HCT116 (cell line): Measurements from ENCODE around the gene RAB27A. TPM values are rescaled to one million over a fixed set of nuclear protein-coding genes. Genes with fewer than 3 reads are reported as not detected.

Source experiments
- ATAC-seq: fragments of 200-7000 bp; cut with Tn5 transposase; 2 replicates; pipeline ENCODE4 v1.9.1; 2020; ENCODE audit warnings: mild to moderate bottlenecking, moderate library complexity
- BruUV-seq: library from RNA; stranded (reverse); fragments of 400-500 nt; replicated peaks from 2 replicates; lab custom pipeline; 2021; lab: Mats Ljungman, UMichigan
- CTCF ChIA-PET: fragments of 300-600 bp; sonication (Branson Sonifier 250); formaldehyde crosslinking; loops from one replicate; lab custom pipeline; 2021; ENCODE audit warnings: antibody characterized with exemption; lab: Charles Lee
- POLR2A ChIA-PET: fragments of 300-600, 350-600 bp; sonication (Branson Sonifier 250); formaldehyde crosslinking; loops from one replicate; lab custom pipeline; 2021; ENCODE audit warnings: antibody characterized with exemption; lab: Charles Lee
- RAD21 ChIA-PET, 2 experiments: fragments of 300-600 bp; sonication (Branson Sonifier 250); formaldehyde crosslinking; loops; one replicate each; lab custom pipeline; 2023; ENCODE audit warnings: low total read pairs in 2 of 2; ENCODE audit not compliant: uncharacterized antibody in 2 of 2, unreplicated experiment in 2 of 2, low non-redundant PET in 1 of 2; lab: Charles Lee
- DNase-seq: peaks from one replicate; pipeline ENCODE4 v3.0.0-alpha.2; 2010; ENCODE audit warnings: low read depth, low spot score
- H2AFZ ChIP-seq: fragments of 200-600 bp; shearing (Covaris generic), sonication (generic); 2 replicates; pipeline ENCODE4 v1.6.1; 2017; ENCODE audit warnings: low read depth, mixed run types, mixed read lengths, antibody characterized with exemption, low read length; ENCODE audit not compliant: poor library complexity, severe bottlenecking
- H3K27ac ChIP-seq: 2 replicates; pipeline ENCODE4 v1.5.1; 2012; ENCODE audit warnings: low read depth, low read length
- H3K27me3 ChIP-seq: fragments of 200-600 bp; sonication (generic); 2 replicates; pipeline ENCODE4 v1.6.1; 2016; ENCODE audit warnings: mixed run types, low read length, mixed read lengths; ENCODE audit not compliant: insufficient read depth
- H3K36me3 ChIP-seq, 2 experiments: fragments of 200-500 bp in 1 of 2; fragments of 200-600 bp in 1 of 2; sonication (Bioruptor generic) in 1 of 2; sonication (generic) in 1 of 2; 2 replicates each; pipeline versions ENCODE4 v1.5.1 to v1.6.1; 2014 to 2016; ENCODE audit warnings: low read length in 2 of 2, inconsistent platforms in 1 of 2, mixed read lengths in 1 of 2, mixed run types in 1 of 2; ENCODE audit not compliant: insufficient read depth in 2 of 2, control insufficient read depth in 1 of 2
- H3K4me1 ChIP-seq, 2 experiments: fragments of 200-600 bp in 1 of 2; sonication (generic) in 1 of 2; 2 replicates each; pipeline versions ENCODE4 v1.5.1 to v1.6.1; 2012 to 2017; ENCODE audit warnings: low read length in 2 of 2, inconsistent platforms in 1 of 2, mild to moderate bottlenecking in 1 of 2, mixed read lengths in 1 of 2, mixed run types in 1 of 2, moderate library complexity in 1 of 2; ENCODE audit not compliant: insufficient read depth in 2 of 2, control insufficient read depth in 1 of 2
- H3K4me2 ChIP-seq: fragments of 200-600 bp; sonication (generic); 2 replicates; pipeline ENCODE4 v1.6.1; 2017; ENCODE audit warnings: mixed run types, low read length, mixed read lengths
- H3K4me3 ChIP-seq, 2 experiments: fragments of 200-600 bp in 1 of 2; sonication (generic) in 1 of 2; replicated peaks in 1 of 2; 2 replicates each; pipeline ENCODE4 v1.5.1; 2011 to 2016; ENCODE audit warnings: low read length in 2 of 2, control low read depth in 1 of 2, low read depth in 1 of 2, mild to moderate bottlenecking in 1 of 2, mixed read lengths in 1 of 2, mixed run types in 1 of 2
- H3K79me2 ChIP-seq: fragments of 200-600 bp; sonication (generic); 2 replicates; pipeline ENCODE4 v1.6.1; 2017; ENCODE audit warnings: mild to moderate bottlenecking, mixed run types, low read length, moderate library complexity, mixed read lengths; ENCODE audit not compliant: insufficient read depth
- H3K9ac ChIP-seq: fragments of 200-600 bp; sonication (generic); 2 replicates; pipeline ENCODE4 v1.6.1; 2016; ENCODE audit warnings: low read length, mixed read lengths
- H3K9me2 ChIP-seq: fragments of 200-600 bp; sonication (generic), shearing (Covaris generic); 2 replicates; pipeline ENCODE4 v1.6.1; 2017; ENCODE audit warnings: mixed run types, mild to moderate bottlenecking, moderate library complexity; ENCODE audit not compliant: insufficient read depth
- H3K9me3 ChIP-seq, 2 experiments: fragments of 200-500 bp in 1 of 2; fragments of 200-600 bp in 1 of 2; sonication (Bioruptor generic) in 1 of 2; sonication (generic) in 1 of 2; 2 replicates each; pipeline ENCODE4 v1.6.1; 2014 to 2017; ENCODE audit warnings: low read length in 2 of 2, mixed read lengths in 2 of 2, inconsistent platforms in 1 of 2, low read depth in 1 of 2, mild to moderate bottlenecking in 1 of 2, mixed run types in 1 of 2, moderate library complexity in 1 of 2; ENCODE audit not compliant: control insufficient read depth in 1 of 2, insufficient read depth in 1 of 2
- H4K20me1 ChIP-seq: fragments of 200-600 bp; sonication (generic), shearing (Covaris generic); 2 replicates; pipeline ENCODE4 v1.6.1; 2017; ENCODE audit warnings: mixed run types, mild to moderate bottlenecking, moderate library complexity; ENCODE audit not compliant: insufficient read depth
- CTCF ChIP-seq, 3 experiments: fragments of 200-600 bp in 1 of 3; sonication (generic) in 1 of 3; IDR thresholded peaks in 2 of 3; conservative IDR thresholded peaks in 1 of 3; 2 replicates each; pipeline ENCODE4 v1.5.1; 2012 to 2017; ENCODE audit warnings: low read depth in 2 of 3, low read length in 2 of 3, antibody characterized with exemption in 1 of 3, borderline replicate concordance in 1 of 3, control low read depth in 1 of 3, mild to moderate bottlenecking in 1 of 3, mixed read lengths in 1 of 3, mixed run types in 1 of 3, moderate library complexity in 1 of 3; ENCODE audit not compliant: insufficient read depth in 1 of 3
- ELF1 ChIP-seq: IDR thresholded peaks from 2 replicates; pipeline ENCODE4 v1.6.1; 2012; ENCODE audit warnings: low read depth, borderline replicate concordance
- EZH2phosphoT487 ChIP-seq: fragments of 200-600 bp; IDR thresholded peaks from 2 replicates; pipeline ENCODE4 v1.6.1; 2018; ENCODE audit warnings: antibody characterized with exemption, borderline replicate concordance
- POLR2A ChIP-seq: IDR thresholded peaks from 2 replicates; pipeline ENCODE4 v1.7.0; 2011; ENCODE audit warnings: borderline replicate concordance; ENCODE audit not compliant: insufficient read depth, insufficient read length; ENCODE audit errors: extremely low read depth
- ZBTB33 ChIP-seq: IDR thresholded peaks from 2 replicates; pipeline ENCODE4 v1.6.1; 2011; ENCODE audit warnings: mild to moderate bottlenecking, low read length, moderate library complexity; ENCODE audit not compliant: insufficient replicate concordance; ENCODE audit errors: extremely low read depth
- ZFX ChIP-seq: fragments of 450-650 bp; IDR thresholded peaks from 2 replicates; pipeline ENCODE4 v1.6.1; 2017
- ZNF274 ChIP-seq: fragments of 200-500 bp; sonication (Bioruptor generic); IDR thresholded peaks from 2 replicates; pipeline ENCODE4 v1.6.1; 2014; ENCODE audit warnings: mild to moderate bottlenecking, low read depth, low read length, inconsistent platforms
- intact Hi-C: fragments of 100-400 bp; cut with micrococcal nuclease; formaldehyde crosslinking; loops from 2 replicates; pipeline ENCODE4 v1.10.0; 2022
- total RNA-seq: library from RNA; stranded (reverse); gene quantifications from one replicate; pipeline ENCODE4 v1.2.1, GENCODE V29; 2021; ENCODE audit not compliant: unreplicated experiment

The RAB27A gene
- total RNA-seq, 1 experiment from 2014 or later = 8.8 TPM

- Histone ChIP-seq H3K9me3 (no peaks in the 10 kb centered on the region), H4K20me1 (no peaks in the 10 kb centered on the region), H3K9ac (no peak overlapping the region), H3K4me1 (no peaks in the 10 kb centered on the region), H3K36me3 (no peaks in the 10 kb centered on the region), H3K9me2 (no peaks in the 10 kb centered on the region), H3K4me3 (no peak overlapping the region), H3K27me3 (no peaks in the 10 kb centered on the region)
- POLR2A ChIA-PET = no interaction called here
- ATAC-seq = no peak
- intact Hi-C loops = no loop called here
- TF ChIP-seq ZFX = no peak
- no peak for TF ChIP-seq ZNF274
- no peak for TF ChIP-seq ZBTB33
- TF ChIP-seq CTCF (IDR thresholded peaks at IDR 0.05 in 2 of 3, conservative IDR thresholded peaks at IDR 0.05 in 1 of 3; ENCODE audit: borderline replicate concordance in 1 of 3, insufficient read depth in 1 of 3, low read depth in 2 of 3, low read length in 2 of 3) = no peak
- TF ChIP-seq ELF1 = no peak
- no peak for TF ChIP-seq EZH2phosphoT487
- no peak for TF ChIP-seq POLR2A
- TF ChIP-seq, all 23 proteins: peak for 0
- RAD21 ChIA-PET = interaction anchor here in 1 of 2 experiments (0.6 kb wide), 1 partner anchor 16 kb away, joined by 3 read pairs; no protein-coding TSS in a partner anchor
- Histone ChIP-seq H3K79me2 (no peaks in the 10 kb centered on the region), H3K27ac (no peak overlapping the region), H2AFZ (no peak overlapping the region), H3K4me2 (no peak overlapping the region)
- DNase-seq = no peak
- CTCF ChIA-PET = interaction anchor here (0.7 kb wide), 1 partner anchor 14 kb away, joined by 8 read pairs; no protein-coding TSS in a partner anchor
- no TSS peak for BruUV-seq
Observed at GRCh38 chr15:55231455-55231854, 58.2 kb downstream of the RAB27A start.
